ENCODE measurements around the gene ATN1.

The ATN1 gene

DNA sequence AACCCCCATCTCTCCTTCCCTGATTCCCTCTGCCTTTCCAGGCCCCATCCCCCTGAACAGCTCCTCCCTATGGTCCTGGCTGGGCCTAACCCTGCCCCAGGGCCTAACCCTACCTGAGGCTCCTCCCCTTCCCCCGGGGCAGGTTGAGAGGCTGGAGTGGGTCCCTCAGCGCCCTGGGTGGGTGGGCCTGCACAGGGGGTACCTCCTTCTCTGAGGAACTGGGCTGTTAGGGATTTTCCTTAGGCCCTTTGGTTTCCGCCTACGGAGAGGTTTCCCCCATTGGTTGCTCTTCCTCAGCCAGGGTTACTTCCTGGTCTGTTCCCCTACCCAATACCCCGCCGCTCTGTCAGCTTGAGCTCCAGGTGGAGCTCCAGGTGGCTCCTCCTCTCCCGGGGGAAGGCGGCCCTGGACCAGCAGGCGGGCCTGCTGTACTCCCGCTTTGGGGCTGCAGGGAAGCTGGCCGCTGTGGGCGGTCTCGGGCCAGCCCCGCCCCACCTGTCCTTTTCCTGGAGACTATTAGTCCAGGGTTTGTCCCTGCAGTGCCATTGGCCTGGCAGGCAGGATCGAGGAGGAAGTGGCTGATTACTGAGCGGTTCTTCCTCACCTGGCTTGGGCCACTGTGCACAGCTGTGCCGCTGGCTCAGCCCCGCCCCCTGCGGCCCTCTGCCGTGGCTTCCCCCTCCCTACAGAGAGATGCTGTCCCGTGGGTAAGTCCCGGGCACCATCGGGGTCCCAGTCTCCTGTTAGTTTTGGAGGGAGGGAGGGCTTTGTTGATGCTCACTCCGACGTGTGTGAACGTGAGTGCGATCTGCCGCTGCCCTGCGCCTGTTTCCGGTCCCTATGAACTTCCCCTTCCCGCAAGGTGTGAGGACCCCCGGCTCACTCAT is 18.5 kb downstream of the ATN1 start:
- peak; percentile 57 for DNase-seq

DNA sequence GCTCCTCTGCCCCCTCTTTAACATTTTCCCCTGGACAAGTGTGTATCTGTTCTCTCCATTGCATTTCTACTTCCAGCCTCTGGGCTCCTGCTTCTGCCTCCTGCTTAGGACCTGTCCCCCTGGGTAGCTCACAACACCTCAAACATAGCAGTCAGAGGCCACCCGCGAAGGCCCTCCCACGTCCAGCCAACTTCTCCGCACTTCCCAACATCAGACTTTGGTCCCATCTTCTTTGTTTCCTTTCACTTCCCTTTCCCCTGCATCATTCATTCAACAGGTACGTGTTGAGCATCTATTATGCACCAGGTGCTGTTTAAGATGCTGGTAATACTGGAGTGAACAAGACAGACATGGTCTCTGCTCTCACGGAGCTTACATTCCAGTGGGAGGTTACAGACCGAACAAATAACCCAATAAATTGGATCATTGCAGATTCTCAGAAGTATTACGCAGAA is 19.2 kb downstream of the ATN1 start:
- no peak for DNase-seq

DNA sequence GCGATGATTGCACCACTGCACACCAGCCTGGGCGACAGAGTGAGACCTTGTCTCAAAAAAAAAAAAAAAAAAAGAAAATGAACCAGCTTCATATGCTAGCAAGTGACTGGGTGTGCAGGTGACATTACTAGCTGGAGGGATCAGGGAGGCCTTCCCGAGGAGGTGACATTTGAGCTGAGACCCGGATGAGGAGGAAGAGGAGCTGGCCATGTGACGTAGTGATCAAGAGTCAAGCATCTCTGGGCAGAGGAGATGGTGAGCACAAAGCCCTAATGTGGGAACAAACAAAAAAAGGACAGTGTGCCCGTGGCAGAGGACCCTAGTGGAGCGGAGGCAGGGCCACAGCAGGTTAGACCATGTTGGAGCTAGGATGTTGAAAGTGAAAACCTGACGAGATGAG is 19.9 kb downstream of the ATN1 start:
- DNase-seq = no peak

DNA sequence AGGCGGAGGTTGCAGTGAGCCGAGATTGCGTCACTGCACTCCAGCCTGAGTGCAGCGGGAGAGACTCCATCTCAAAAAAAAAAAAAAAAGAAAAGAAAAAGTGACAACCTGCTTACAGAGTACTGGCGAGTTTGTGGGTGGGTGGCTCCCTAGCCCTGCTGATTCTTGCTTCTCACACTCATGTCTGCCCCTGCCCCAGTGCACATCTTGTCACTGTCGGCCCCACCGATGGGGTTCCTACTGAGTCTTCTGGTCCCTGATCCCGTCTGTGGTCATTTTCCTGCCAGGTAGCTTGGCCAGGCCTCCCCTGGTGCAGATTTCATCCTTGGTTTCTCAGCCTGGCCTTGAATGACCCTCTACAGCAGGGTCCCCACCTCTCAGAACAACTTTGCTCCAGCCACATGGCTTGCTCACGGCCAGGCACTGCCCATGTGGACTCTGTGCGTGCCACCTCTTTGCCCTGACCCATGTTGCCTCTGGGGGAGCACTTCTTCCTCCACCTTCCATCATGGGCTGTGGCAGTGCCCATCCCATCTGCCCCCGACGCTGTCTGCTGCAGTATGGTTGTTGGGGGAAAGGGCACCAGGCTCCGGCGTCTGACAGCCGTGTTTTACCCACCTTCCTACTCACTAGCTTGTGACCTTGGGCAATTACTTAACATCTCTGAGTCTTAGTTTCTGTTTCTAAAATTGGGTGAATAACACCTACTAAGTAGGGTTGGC is 21.3 kb downstream of the ATN1 start:
- DNase-seq = no peak

DNA sequence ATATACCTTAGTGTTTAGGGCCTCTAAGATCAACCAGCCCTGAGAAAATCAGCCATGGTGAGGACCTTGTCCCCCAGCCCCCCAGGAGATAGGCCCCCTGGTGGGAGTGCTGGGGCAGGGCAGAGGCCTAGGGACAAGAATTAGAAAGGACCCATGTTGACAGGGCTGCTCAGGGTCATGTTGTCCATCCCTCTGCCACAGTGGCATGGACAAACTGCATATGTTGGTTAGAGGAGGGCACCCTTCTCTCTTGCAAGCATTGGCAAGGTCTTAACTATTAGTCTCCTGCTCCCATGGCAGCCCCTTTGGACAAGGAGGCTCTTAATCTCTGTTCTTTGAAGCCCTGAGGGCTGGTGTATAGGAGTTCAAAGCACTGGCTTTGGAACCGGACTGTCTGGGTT is 22.6 kb downstream of the ATN1 start:
- DNase-seq = peak; percentile 41

DNA sequence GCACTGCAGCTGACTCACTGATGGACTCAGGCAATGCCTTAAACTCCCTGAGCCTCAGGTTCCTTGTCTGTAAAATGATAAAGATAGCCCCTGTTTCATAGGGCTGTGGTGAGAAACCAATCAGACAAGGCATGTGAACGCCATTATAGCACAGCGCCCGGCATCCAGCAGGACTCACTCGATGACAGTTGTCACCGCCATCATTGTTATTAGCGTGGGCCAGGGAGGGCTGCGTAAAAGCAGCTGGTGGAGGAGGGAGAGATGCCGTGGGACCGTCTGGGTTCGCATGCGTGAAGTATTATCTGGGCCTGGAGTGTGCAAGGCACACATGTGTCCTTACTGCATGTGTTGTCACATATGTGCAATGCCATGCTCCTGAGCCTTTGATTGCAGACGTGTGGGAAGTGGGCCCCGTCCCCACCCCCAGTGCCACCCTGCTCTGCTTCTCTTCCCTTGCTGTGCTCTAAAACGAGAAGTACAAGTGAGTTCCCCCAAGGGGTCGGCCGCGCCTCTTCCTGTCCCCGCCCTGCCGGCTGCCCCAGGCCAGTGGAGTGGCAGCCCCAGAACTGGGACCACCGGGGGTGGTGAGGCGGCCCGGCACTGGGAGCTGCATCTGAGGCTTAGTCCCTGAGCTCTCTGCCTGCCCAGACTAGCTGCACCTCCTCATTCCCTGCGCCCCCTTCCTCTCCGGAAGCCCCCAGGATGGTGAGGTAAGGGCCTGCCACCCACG is 23.2 kb downstream of the ATN1 start, which contains the start of gene PTPN6:
Gene PTPN6 (plus strand): TSS at position 546 of the 730 bp plus-strand sequence. CDS start 157 bp downstream, at position 703.
- peak; percentile 59 for DNase-seq

DNA sequence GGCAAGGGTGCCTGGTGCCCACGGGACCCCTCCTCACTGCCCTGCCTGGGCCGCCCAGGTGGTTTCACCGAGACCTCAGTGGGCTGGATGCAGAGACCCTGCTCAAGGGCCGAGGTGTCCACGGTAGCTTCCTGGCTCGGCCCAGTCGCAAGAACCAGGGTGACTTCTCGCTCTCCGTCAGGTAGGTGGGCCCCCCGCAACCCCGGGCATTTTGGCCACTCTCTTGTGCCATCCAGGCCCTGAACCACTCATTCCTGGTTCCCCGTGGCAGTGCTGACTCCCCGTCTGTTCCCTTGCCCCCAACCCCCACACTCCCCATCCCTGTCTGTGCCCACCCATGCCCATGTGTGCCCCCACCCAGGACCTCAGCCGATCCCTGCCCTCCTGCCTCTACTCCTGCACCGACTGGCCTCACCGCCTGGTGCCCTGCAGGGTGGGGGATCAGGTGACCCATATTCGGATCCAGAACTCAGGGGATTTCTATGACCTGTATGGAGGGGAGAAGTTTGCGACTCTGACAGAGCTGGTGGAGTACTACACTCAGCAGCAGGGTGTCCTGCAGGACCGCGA is 23.9 kb downstream of the ATN1 start:
- peak; percentile 35 for DNase-seq

DNA sequence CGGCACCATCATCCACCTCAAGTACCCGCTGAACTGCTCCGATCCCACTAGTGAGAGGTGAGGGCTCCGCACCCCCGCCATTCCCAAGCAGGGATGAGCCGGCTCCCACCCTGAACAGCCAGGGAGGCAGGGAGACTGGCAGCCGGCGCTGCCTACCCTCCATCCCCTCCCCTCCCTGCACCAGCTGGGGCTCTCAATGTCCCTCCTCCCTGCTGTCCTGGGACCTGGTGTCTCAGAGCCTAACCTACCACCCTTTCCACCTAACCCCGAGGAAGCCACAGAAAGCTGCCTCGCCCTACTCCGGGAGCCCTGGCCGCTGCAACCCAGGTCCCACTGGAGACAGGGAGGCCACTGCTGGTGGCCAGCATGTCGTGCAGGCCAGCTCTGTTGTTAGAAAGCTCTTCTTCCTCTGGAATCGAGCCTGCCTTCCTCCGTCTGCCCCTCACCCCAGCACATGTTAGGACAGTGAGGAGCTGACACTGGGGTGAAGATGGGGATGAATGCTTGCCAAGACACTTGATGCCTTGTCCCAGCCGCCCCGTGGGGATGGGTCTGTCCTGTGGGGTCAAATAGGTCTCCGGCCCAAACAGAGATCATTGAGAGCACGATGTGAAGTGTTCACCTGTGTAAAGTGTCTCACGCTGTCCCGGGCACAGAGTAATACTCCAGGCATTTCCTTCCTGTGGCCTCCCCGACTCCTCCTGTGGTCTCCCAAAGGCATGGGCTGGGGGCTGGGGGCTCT is 24.5 kb downstream of the ATN1 start:
- no peak for DNase-seq

DNA sequence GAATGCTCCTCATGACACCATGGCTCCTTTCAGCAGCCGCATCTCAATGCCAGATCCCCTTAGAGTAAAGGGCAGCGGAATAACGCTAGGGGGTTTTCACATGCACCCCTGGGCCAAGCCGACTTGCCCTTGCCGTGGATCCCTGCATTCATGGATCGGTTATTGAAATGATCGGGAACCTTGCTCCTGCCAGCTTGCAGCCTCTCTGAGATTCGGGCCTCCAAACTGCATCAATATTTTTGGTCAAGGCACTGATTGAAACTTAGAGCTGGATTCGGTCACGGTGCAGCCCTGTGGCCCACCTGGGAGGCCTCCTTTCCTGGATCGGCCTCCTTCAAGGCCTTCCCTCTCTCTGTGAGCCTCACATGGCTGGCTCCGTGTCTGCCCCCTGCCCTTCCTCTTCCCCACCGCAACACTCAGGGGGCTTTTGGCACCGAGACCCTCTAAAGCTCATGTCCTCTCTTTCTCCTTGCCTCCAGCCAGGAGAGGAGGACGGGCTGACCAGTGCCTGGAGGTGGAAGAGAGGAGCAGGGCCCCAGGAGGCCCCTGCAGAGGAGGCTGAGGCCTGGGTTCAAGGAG is 25.2 kb downstream of the ATN1 start:
- no peak for DNase-seq

DNA sequence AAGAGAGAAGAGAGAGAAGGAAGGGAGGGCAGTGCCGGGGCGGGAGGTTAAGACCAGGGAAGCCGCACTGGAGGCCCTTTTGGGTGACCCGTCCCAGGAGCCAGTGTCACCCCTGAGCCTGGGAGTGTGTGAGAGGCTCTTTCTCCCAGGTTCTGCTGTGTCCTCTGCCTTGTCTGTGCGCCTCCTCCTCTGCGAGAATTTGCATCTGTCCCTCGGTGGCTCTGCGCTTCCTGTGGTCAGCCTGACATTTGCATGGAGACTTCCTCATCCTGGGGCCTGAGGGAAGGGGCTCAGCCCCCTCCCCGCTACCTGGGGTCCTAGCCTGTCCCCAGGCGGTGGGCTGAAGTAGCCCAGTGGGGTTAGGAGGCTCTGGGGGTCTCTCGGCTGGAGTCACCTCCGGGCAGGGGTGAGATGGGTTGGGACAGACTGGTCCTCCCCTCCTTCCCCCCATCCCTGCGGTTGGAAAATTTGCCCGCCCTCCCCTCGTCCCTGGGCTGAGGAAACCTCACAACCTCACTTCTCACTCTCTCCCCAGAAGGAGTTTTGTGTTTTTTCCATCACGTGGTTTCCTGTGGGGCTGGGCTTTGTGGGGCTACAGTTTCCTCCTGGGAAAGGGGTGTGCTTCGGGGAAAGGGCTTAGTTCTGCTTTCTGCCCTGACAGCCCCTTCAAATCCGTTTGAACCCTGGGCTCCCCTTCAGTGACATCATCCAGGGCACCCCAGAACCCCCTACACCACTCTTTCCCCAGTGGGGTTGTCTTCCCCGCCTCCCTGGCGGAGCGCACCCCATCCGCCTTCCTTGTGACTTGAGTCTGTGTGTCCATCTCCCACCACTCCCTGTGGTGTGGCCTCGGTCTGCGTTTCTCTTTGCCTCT is 25.9 kb downstream of the ATN1 start:
- DNase-seq = peak; percentile 82

DNA sequence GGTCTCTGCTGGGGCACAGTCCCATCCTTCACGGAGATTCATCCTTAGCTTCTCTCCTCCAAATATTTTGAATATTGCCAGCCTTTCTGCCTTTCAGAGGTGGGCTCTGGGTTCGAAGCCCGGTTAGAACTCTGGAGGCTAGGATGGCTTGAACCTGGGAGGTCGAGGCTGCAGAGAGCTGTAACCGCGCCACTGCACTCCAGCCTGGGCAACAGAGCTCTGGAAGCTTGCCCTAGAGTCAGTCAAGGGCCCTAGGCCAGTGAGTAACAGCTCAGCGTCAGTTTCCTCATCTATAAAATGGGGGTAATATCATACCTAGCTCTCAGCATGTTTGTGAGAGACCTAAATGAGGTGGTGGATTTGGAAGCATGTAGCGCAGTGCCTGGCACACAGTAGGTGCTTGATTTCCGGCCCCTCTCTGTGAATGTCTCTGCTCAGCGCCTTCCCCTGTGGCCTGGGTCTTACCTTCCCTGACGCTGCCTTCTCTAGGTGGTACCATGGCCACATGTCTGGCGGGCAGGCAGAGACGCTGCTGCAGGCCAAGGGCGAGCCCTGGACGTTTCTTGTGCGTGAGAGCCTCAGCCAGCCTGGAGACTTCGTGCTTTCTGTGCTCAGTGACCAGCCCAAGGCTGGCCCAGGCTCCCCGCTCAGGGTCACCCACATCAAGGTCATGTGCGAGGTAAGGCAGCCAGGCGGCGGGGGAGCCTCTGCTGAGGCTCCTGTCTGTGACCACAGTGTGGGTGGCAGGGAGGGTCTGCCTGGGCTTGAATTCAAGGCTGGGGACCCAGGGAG is 26.8 kb downstream of the ATN1 start:
- DNase-seq = no peak

DNA sequence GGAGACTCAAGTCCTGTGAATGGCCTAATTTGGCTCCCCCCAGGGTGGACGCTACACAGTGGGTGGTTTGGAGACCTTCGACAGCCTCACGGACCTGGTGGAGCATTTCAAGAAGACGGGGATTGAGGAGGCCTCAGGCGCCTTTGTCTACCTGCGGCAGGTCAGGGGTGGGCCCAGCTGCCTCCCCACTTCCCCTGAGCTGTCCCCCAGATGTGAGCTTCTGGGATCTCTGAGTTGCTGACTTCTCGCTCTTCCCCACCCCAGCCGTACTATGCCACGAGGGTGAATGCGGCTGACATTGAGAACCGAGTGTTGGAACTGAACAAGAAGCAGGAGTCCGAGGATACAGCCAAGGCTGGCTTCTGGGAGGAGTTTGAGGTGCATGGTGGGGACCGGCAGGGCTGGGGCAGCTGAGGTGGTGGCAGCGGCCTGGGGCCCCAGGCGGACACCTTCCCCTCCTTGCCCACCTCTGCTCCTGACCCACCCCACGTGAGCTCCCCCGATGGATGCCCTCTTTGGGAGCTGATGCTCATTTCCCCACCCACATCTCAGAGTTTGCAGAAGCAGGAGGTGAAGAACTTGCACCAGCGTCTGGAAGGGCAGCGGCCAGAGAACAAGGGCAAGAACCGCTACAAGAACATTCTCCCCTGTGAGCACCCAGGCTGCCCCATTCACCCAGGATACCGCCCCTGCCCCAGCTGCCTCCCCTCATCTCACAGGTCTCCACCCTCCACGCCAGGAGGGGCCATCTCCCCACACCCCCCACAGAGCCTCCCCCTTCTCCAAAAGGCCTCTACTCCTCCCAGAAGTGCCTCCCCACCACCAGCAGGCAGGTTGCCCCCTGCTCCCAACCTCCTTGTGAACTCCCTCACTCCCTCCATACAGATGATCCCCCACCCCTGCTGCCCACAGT is 27.6 kb downstream of the ATN1 start:
- DNase-seq = no peak

DNA sequence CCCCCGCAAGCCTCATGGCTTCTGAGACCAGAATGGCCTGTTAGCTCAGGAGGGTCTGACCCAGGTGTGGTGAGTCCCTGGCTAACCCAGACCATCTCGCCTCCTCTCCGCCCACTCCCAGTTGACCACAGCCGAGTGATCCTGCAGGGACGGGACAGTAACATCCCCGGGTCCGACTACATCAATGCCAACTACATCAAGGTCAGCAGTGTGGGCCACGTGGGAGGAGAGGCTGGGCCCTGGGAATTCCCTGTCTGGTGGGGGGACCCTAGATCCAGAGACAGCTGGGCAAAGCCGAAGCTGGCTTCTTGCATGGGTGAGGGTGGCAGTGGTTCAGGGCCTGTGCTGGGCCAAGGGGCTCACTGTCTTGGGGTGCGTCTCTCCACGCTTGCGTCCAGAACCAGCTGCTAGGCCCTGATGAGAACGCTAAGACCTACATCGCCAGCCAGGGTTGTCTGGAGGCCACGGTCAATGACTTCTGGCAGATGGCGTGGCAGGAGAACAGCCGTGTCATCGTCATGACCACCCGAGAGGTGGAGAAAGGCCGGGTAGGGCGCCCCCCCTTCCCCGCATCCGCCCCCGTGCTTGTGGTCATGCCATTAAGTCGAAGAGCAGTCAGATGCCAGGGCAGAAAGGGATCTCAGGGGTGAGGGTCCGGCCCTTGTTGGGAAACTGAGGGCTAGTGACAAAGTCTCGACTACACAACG is 28.4 kb downstream of the ATN1 start:
- DNase-seq = no peak

DNA sequence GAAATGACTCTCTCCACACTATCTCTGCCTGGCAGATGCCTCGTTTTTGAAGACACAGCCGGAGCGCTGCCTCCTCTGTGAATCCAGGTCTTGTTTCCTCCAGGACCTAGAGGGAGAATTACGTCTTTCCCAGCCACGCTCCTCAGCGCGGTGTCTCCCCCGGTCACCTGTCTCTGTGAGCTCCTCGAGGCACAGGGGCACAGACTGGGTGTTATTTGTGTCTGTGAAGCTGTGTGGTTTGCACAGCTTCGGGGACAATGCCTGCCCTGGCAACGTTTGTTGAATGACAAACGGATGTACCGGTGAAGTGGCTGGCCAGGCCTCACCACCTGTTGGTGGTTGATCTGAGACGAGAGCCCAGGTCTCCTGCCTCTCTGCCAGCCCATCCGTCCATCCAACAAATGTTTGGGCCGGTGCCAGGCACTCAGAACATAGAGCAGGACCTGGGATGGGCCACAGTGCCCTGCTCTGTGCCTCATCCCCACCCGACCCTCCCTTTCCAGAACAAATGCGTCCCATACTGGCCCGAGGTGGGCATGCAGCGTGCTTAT is 29.5 kb downstream of the ATN1 start:
- DNase-seq = no peak

DNA sequence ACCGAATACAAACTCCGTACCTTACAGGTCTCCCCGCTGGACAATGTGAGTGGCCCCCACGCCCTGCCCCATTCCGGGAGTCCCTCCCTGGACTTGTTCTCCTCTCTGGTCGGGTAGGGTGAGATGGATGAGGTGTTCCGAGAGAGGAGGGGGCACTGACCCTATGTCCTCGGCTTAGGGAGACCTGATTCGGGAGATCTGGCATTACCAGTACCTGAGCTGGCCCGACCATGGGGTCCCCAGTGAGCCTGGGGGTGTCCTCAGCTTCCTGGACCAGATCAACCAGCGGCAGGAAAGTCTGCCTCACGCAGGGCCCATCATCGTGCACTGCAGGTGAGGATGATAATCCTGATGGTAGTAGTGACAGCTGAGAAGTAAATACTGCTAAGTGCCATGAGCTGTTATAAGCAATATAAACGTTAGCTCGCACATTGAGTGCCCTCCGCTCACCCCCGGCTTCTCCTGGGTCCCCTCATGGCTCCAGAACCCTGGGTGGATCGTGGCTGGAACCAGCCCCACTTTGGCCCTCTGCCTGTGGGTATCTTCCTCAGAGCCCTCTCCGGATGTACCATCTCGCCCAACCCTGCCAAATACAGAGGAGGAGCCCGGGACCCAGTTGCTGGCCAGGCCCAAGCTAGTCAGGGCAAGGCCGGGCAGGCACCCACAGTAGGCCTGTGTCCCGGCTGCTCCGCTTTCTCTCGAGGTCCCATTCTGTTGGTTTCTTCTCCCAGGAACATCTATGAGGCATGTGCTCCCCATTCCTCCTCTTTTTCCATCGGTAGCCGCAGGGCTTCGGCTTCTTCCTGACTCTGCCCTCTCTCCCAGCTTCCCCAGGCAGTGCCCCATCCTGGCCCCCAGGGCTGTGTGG is 30.2 kb downstream of the ATN1 start:
- DNase-seq = no peak

DNA sequence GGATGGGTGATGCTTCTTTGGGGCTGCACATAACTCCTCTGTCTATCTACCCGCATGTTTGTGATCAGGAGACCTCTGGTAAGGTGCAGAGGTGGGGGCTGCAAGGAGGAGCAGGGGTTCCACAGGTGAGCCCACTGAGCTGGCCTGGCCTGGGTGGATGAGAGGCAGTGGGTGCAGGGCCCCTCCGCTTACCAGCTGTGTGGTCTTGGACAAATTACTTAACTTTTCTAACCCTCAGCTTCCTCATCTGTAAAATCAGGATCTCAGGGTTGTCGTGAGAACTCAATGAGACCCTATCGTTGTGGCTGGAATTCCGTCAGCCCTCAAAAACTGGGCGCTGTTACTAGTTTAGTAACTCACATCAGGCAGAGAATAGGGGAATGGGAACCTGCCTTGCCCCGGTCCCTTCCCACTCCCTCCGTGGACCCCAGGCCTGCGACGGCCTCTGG is 30.9 kb downstream of the ATN1 start:
- DNase-seq = no peak
